GM18502 (cell line): Measurements from ENCODE around the gene BTF3.
A peak's percentile ranks its signal among the peaks of the same experiment; 100 is the strongest.

Experiments
- ATAC-seq: cut with Tn5 transposase; IDR thresholded peaks from one replicate; pipeline ENCODE4 v1.9.1; 2021; ENCODE audit warnings: mild to moderate bottlenecking; ENCODE audit not compliant: unreplicated experiment, poor library complexity

Gene BTF3

DNA sequence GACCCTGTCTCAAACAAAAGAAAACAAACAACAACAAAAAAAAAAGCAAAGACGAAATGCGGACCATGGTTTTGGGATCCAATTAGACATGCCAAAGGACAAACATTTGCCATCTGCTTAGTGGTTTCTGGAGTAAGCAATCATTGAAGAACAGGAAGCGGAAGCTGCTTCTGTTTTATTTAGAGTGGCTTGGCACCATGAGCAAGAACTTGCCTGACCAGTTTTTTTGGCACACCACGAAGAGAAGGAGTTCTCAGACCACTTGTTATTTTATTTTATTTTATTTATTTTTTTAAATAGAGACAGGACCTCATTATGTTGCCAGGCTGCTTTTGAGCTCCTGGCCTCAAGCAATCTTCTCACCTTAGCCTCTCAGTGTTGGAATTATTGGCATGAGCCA, 17.0 kb downstream of the BTF3 start:
- no peak for ATAC-seq

DNA sequence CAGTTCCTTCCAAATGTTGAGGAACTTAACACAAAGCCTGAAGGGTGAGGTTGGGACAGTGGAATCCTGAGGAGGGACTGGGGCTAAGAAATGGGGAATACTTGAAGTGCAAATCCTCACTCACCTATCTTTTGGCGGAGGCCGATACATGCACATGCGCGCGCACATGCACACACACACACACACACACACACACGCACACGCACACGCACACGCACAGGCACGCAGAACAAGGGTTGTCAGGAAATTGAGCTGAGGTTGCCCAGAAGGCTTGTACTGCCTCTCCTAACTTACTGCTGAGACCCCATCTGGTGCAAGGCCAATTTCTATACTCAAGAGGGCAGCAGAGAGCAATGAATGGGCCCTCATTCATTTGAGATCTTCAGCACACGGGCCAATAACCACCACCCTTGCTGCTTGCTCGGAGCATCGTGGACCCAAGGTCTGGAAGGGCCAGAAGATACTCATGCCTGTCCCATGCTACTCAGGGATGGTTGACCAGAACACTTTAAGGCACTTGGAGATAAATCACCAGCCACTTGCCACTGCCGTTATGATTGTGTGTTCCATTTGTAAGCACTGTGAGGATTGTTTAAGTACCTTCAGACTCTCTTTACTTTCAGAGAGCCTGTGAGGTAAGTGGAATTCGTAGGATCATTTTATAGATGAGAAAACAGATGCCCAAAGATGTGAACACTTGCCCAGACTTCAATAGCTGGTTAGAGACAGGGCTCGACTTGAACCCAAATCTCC, 21.5 kb downstream of the BTF3 start:
- peak; percentile 99 for ATAC-seq

DNA sequence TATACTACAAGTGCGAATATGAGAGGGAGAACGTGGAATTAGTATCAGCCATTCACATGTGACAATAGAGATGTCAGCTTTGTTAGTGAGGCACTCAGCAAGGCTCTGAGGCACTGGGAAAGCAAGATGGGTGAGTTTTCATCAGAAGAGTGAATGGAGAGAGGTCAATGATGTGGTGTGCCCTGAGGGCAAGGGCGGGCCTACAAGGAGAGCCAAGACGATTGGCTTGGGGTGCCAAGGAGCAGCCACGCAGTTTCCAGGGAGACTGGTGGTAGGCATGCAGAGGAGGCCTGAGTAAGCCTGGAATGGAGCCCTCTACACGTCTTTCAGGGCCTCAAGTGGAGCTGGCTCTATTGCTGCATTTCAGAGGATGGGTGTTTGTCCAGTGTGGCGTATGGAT, 24.7 kb downstream of the BTF3 start:
- no peak for ATAC-seq

DNA sequence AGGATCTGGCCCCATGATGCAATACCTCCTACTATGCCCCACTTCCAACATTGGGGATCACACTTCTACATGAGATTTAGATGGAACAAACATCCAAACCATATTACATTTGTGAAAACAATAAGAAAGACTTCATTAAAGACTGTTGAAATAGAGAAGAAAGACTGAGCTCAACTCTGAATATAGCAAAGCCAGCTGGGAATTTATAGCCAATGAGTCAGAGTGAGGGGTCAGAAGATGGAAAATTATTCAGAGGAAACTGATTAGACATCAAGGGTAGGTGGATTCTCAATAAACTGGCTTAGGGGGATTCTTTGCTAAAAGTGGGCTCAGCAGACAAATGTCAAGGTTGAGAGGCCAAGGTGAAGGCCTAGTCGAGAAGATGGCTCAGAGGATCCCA, 25.6 kb downstream of the BTF3 start:
- no peak for ATAC-seq

DNA sequence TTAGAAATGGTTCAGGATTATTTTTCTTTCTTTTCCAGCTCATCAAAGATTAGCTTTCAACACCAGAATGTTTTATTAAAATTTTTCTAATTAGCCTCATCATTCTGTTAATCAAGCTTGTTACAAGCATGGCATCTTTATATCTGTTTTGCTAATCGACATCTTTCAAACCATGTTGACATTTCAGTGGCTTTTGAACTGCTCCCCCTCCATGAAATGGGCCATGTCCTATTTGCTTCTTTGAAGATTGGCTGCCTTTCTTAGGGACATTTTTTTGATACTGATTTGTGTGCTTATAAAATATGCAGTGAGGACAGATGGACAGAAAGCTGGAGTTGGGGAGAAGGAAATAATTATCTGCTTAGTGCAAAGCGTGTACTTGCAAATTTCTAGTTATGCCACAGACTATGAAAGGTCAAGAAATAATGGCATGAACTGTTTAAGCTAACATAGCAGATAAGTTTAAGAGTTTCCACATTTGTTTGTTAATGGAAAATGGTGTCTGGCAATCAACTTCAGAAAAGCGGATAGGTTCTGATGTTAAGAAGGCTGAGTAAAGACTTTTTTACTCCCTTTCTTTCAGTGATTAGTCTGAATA, 27.5 kb downstream of the BTF3 start:
- ATAC-seq: no peak

DNA sequence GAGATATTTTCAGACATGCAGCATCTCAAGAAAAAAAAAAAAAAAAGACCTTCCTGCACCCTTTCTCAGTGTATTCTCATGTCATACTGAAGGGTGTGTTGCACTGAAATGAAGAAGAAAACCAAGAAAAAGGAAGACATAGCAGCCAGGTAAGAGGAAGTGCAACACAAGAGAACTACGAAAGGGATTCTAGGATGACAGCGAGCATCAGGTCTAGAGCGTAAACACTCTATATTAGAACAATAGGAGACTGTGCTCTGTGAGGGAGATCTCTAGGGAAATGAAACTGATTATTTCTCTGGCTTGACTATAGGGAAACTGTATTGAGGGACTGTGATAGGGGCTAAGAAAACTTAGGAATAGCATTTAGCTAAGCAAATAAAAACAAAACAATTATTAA, 30.0 kb downstream of the BTF3 start:
- no peak for ATAC-seq

DNA sequence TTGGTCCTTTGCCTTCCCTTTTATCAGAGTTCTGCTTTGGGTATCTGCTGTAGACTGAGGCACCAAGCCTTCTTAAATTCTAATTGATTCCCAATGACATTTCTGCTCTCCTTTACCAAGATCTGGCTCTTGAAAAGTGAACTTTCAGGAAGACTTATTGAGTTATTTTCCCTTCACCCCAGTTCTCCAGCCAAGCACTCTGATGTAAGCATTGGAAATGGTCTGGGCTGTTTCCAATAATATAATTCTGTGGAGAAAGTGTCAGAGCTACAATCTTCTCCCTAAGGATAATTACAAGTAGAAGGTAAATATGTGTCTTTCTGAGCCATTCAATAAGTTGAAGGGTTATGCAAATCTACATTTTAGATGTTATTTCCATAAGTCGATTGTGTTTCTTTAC, 30.8 kb downstream of the BTF3 start:
- ATAC-seq: no peak

DNA sequence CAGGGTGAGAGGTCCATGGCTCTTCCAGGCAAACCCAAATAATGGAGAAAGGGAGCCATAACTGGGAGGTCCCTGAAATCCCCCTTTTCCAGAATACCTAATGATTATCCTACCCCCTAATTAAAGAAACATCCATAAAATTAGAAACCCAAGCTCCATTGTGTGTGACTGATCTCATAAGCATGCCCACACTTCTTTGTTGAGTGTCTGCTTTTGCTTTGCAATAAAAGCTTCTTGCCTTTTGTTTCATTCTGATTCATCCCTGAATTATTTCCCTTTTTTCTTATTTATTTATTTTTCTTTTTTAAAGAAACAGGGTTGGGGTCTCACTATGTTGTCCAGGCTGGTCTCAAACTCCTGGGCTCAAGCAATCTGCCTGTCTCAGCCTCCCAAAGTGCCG, 33.1 kb downstream of the BTF3 start:
- ATAC-seq: no peak

DNA sequence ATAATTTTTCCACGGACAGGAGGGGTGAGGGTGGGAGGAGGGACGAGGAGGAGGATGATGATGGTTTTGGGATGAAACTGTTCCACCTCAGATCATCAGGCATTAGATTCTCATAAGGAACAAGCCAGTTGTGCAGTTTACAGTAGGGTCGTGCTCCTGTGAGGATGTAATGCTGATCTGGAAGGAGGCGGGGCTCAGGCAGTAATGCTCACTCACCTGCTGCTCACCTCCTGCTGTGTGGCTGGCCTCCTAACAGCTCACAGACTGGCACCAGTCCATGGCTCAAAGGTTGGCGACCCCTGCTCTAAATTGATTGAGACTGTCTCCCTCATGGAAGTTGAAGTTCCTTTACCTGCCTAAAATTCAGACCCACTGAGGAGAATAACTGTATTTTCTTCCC, 34.0 kb downstream of the BTF3 start:
- no peak for ATAC-seq

DNA sequence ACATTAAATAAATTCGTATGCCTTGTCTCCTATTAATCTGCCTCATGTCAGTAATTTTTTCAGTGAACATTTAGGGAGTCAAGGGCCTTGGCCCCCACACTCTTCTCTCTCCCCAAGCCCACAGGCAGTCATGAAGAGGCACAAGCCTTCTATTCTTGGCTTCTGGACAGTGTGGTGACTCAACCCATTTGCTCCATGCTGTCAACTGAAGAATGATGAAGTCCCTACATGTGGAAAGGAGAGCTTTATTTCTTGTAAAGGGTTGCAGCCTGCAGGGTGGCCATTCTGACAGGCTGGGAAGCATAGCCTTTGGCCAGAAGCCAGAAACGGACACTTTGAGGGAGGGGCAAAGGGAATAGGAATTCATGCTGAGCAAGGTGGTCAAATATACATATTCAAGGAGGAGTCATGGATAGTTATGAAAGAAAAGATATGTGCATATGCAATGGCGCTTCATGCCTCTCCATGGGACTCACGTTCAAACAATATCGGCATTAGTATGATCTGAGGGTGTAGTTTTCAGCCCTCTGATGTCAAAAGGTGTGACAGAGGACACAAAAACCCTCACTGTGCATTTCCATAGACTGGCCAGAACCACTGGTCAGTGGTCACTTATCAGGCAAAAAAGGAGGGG, 35.9 kb downstream of the BTF3 start:
- ATAC-seq: no peak

DNA sequence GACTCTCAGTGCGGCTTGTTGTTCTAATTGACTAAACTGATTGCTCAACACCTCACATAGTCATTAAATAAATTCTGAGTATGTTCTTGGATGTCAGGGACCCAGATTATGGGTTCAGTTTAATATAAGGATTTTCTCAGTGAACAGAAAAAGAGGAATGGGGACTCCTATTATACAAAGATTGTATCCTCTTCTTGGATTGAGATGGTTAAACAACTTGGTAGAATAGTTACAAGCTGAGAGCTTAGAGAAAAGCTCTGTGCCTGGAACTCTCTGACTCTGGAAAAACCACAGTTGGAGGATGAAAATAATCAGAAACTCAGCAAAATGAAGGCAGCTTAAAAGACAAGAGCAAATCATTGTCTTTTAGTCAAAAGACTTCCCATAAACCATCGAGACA, 36.7 kb downstream of the BTF3 start:
- ATAC-seq: no peak

DNA sequence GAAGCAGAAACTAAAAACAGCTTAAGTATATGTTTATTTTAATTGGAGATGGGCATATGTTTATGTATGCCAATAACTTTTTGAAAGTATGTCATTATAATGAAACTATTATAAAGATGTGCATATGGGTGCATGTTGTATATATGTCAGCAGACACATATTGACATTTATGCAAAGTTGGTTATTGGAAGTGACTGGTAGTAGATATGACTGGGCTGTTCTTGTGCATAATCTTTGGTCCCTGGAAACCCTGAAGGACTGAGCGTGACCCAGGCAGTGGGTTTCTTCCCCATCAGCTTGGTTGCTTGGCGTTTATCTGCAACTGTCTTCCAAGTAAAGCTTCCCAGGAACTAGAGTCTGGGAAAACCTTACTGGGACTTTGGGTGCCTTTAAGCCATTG, 41.5 kb downstream of the BTF3 start:
- no peak for ATAC-seq

DNA sequence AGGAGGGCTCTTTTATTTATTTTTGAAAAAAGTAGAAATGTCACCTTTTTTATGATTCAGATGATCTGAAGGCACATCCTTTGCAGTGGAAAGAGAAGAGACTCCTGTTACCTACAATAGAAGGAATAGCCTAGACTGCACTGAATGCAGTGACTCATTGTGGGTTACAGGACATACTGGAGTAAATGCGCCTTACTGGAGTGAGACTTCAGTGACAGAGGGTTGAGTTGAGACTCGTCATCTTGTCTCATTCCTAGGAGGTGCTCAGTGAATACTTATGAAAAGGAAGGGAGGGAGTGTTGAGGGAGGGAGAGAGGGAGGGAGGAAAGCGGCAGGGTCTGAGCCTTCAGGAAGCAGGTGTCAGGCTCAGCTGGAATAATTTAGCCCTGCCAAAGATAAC, 42.0 kb downstream of the BTF3 start:
- no peak for ATAC-seq

DNA sequence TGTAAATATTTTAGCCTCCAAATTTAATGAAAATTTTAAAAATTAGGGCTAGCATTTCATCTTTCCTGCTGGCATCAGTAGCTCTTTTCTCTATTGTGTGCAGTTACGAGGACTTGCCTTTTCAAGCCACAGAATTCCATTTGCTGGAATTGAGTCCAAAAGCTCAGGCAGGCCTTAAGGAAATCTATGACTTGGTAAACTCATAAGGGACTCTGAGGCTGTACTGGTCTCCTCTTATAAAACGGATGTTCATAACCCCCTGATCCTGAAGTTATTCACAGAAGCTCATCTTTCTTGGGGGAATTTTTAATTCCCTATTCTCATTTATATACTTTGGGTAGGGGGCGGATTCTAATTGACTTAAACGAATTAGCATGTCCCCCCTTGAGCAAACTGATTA, 43.8 kb downstream of the BTF3 start:
- no peak for ATAC-seq

DNA sequence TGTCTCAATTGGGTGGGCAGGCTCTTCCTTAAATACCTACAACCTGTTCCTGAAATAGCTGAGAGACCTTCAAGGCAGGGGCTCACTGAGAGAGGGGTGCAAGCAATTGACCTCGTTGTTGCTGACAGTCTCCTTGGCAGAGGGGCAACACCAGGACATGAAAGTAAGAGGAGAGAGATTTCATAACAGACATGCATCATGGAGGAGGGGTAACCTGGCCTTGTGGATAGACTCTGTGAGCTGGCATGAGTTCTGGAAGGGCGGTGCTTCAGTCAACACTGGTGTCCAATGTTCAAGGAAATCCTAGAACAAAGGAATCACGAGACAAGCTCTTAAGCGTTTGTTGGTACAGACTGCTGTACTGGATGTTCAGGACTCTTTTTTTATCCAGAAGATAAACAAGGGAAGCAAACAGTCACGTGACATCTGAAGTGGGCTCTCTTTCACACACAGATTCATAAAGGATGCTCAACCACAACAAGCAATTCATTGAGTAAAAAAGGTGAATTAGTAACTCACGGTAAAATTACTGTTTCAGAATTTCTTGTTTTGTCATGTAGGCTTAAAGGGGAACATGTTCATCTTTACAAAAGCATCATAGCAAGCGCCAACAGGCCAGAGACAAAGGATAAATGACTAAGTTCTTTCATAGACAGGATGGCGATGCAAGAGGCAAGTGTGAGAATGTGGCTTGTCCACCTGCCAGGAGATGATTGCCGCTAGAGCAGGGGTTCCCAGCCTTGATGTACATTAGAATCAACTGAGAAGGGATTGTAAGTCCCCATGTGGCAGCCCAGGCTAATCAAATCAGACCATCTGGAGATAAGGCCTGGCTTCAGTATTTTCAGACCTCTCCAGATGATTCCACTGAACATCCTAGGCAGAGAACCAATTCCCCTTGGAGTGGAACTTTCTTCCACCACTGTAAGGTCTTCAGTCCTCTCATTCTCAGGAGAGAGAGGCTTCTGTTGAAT, 46.5 kb downstream of the BTF3 start:
- ATAC-seq: no peak

DNA sequence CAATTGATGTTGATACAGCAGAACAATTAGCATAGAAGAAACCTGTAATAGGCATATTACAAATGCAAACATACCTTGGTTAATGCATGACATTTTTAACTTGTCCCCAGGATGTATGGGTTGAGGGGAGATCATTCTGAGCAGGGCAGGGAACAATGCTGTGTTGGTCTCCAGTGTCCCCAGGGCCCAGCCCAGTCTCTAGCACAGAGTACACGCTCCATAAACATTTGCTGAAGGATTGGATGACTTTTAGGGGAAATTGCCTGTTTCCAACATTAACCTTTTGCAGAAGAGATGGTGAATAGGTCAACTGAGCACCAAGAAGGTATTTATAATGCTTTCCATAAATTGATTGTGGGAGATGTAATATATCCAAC, 47.1 kb downstream of the BTF3 start:
- no peak for ATAC-seq

DNA sequence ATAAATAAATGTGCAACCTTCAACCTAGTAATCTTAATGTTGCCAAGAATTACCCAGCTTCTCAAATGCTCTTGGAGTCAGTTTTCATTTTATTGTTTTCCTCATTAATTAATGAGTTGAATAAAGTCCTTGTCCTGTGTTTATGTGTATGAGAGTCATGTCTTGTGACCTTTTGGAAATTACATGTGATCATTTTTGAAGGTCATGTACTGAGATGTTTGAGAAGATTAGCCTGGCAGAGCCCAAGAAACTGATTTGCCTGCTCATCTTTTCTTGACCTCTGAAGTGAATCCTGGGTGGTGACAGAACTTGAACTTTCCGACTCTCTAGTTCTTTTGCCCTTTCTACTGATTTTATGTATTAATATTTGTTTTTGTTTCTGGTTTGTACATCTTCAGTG, 51.8 kb downstream of the BTF3 start:
- ATAC-seq: no peak

DNA sequence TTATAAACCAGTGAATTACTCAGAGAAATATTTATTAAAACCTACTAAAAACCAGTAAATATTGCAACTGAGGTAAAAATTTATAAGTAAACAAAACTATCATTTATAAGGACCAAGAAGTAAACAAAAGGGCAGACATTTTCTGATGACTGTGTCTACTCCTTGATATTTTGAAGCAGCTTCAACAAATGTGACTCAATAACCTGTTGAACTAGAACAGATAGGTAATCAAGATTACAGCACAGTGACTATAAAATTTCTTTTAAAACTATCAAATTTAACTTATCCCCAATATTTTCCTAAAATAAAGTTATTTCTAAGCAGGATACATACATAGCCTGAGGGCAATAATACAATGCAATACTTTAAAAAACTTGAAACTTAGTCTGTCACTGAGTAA, 54.4 kb downstream of the BTF3 start:
- ATAC-seq: no peak
